Activated CD4-positive, alpha-beta T cell treated with anti-CD3 and anti-CD28 coated beads, Interleukin-2, amount 10 ng/mL, durations not matched to agents 24 days and 14 days (primary cell): ENCODE data around the gene ZNF469. TPM values are rescaled to one million over a fixed set of nuclear protein-coding genes. Genes with fewer than 3 reads are reported as not detected.

Source experiments
- DNase-seq: peaks from one replicate; pipeline ENCODE4 v3.0.0; 2022
- H3K27ac Mint-ChIP-seq: one replicate; pipeline ENCODE4 v1.8.0; 2022; ENCODE audit warnings: mild to moderate bottlenecking, mixed read lengths
- H3K27me3 Mint-ChIP-seq: one replicate; pipeline ENCODE4 v1.8.0; 2022; ENCODE audit warnings: mixed read lengths
- H3K36me3 Mint-ChIP-seq: one replicate; pipeline ENCODE4 v1.8.0; 2022; ENCODE audit warnings: low read depth, mild to moderate bottlenecking, mixed read lengths
- H3K4me1 Mint-ChIP-seq: one replicate; pipeline ENCODE4 v1.8.0; 2021; ENCODE audit warnings: mixed read lengths
- H3K4me3 Mint-ChIP-seq: one replicate; pipeline ENCODE4 v1.8.0; 2022; ENCODE audit warnings: mild to moderate bottlenecking, moderate library complexity, mixed read lengths
- H3K9me3 Mint-ChIP-seq: one replicate; pipeline ENCODE4 v1.8.0; 2021; ENCODE audit warnings: mixed read lengths
- intact Hi-C: fragments of 100-400 bp; cut with micrococcal nuclease; formaldehyde crosslinking; loops from one replicate; pipeline ENCODE4 v1.15.1; 2023
- total RNA-seq: library from RNA; stranded (reverse); gene quantifications from 2 replicates; pipeline ENCODE4 v1.2.3, GENCODE V29; 2022

The ZNF469 gene
- total RNA-seq, 1 donor from 2014 or later: 0.63 TPM

GRCh38 chr16:88393034-88393433, 10.3 kb downstream of the ZNF469 start:
- intact Hi-C loops: no loop called here
- Mint-ChIP-seq H3K4me1 (no peaks in the 10 kb centered on the region), H3K4me3 (no peak overlapping the region), H3K9me3 (peaks cover under 1% of the 10 kb centered on the region), H3K27me3 (no peaks in the 10 kb centered on the region), H3K36me3 (no peaks in the 10 kb centered on the region), H3K27ac (no peak overlapping the region)
- DNase-seq: no peak

- Mint-ChIP-seq H3K9me3 (peaks cover 6% of the 10 kb centered on the region), H3K27ac (no peak overlapping the region), H3K4me3 (no peak overlapping the region), H3K27me3 (no peaks in the 10 kb centered on the region), H3K36me3 (no peaks in the 10 kb centered on the region), H3K4me1 (no peaks in the 10 kb centered on the region)
- intact Hi-C loops: no loop called here
- DNase-seq: no peak
Observed at GRCh38 chr16:88393571-88393970, 10.8 kb downstream of the ZNF469 start.

GRCh38 chr16:88394426-88394825, 11.7 kb downstream of the ZNF469 start:
- H3K4me3 Mint-ChIP-seq: no peak overlapping the region
- H3K27ac Mint-ChIP-seq: no peak overlapping the region
- H3K27me3 Mint-ChIP-seq: no peaks in the 10 kb centered on the region
- H3K4me1 Mint-ChIP-seq: no peaks in the 10 kb centered on the region
- H3K36me3 Mint-ChIP-seq: no peaks in the 10 kb centered on the region
- no peak for DNase-seq
- intact Hi-C loops: no loop called here
- peaks cover 6% of the 10 kb centered on the region for H3K9me3 Mint-ChIP-seq

GRCh38 chr16:88395669-88396584, 13.2 kb downstream of the ZNF469 start:
- no peak for DNase-seq
- H3K36me3 Mint-ChIP-seq: no peaks in the 10 kb centered on the region
- no peaks in the 10 kb centered on the region for H3K27me3 Mint-ChIP-seq
- H3K4me1 Mint-ChIP-seq: no peaks in the 10 kb centered on the region
- intact Hi-C loops: no loop called here
- no peak overlapping the region for H3K4me3 Mint-ChIP-seq
- no peak overlapping the region for H3K27ac Mint-ChIP-seq
- peaks cover 6% of the 10 kb centered on the region for H3K9me3 Mint-ChIP-seq

- H3K4me1 Mint-ChIP-seq: no peaks in the 10 kb centered on the region
- no peaks in the 10 kb centered on the region for H3K27me3 Mint-ChIP-seq
- no peaks in the 10 kb centered on the region for H3K36me3 Mint-ChIP-seq
- no peak overlapping the region for H3K27ac Mint-ChIP-seq
- intact Hi-C loops: no loop called here
- no peak for DNase-seq
- H3K4me3 Mint-ChIP-seq: no peak overlapping the region
- peaks cover 11% of the 10 kb centered on the region for H3K9me3 Mint-ChIP-seq
Observed at GRCh38 chr16:88398170-88398873, 15.6 kb downstream of the ZNF469 start.

- Mint-ChIP-seq H3K36me3 (no peaks in the 10 kb centered on the region), H3K4me3 (no peak overlapping the region), H3K27me3 (no peaks in the 10 kb centered on the region), H3K9me3 (peaks cover 11% of the 10 kb centered on the region), H3K27ac (no peak overlapping the region), H3K4me1 (no peaks in the 10 kb centered on the region)
- DNase-seq: no peak
- intact Hi-C loops: no loop called here
Observed at GRCh38 chr16:88398874-88399178, 16.1 kb downstream of the ZNF469 start.

GRCh38 chr16:88400186-88400585, 17.4 kb downstream of the ZNF469 start:
- Mint-ChIP-seq H3K36me3 (no peaks in the 10 kb centered on the region), H3K4me1 (no peaks in the 10 kb centered on the region), H3K27ac (no peak overlapping the region), H3K4me3 (no peak overlapping the region), H3K9me3 (peaks cover 11% of the 10 kb centered on the region), H3K27me3 (no peaks in the 10 kb centered on the region)
- DNase-seq: no peak
- intact Hi-C loops: no loop called here

- Mint-ChIP-seq H3K36me3 (no peaks in the 10 kb centered on the region), H3K9me3 (peaks cover 11% of the 10 kb centered on the region), H3K27me3 (no peaks in the 10 kb centered on the region), H3K27ac (no peak overlapping the region), H3K4me1 (no peaks in the 10 kb centered on the region), H3K4me3 (no peak overlapping the region)
- intact Hi-C loops: no loop called here
- no peak for DNase-seq
Observed at GRCh38 chr16:88401604-88402246, 19.0 kb downstream of the ZNF469 start.

- DNase-seq: no peak
- Mint-ChIP-seq H3K27me3 (no peaks in the 10 kb centered on the region), H3K36me3 (no peaks in the 10 kb centered on the region), H3K27ac (no peak overlapping the region), H3K4me3 (no peak overlapping the region), H3K9me3 (peaks cover 11% of the 10 kb centered on the region), H3K4me1 (peaks cover 1% of the 10 kb centered on the region)
- intact Hi-C loops: no loop called here
Observed at GRCh38 chr16:88402551-88403240, 19.9 kb downstream of the ZNF469 start.

GRCh38 chr16:88403794-88404581, 21.2 kb downstream of the ZNF469 start:
- Mint-ChIP-seq H3K36me3 (no peaks in the 10 kb centered on the region), H3K4me3 (no peak overlapping the region), H3K27me3 (no peaks in the 10 kb centered on the region), H3K27ac (no peak overlapping the region), H3K9me3 (peaks cover 4% of the 10 kb centered on the region), H3K4me1 (peaks cover 5% of the 10 kb centered on the region)
- no peak for DNase-seq
- intact Hi-C loops: no loop called here

GRCh38 chr16:88404769-88405168, 22.0 kb downstream of the ZNF469 start:
- no peak for DNase-seq
- H3K4me1 Mint-ChIP-seq: peaks cover 5% of the 10 kb centered on the region
- H3K36me3 Mint-ChIP-seq: no peaks in the 10 kb centered on the region
- intact Hi-C loops: no loop called here
- H3K4me3 Mint-ChIP-seq: no peak overlapping the region
- no peak overlapping the region for H3K27ac Mint-ChIP-seq
- peaks cover 4% of the 10 kb centered on the region for H3K9me3 Mint-ChIP-seq
- no peaks in the 10 kb centered on the region for H3K27me3 Mint-ChIP-seq

- Mint-ChIP-seq H3K27ac (no peak overlapping the region), H3K9me3 (peaks cover 4% of the 10 kb centered on the region), H3K27me3 (no peaks in the 10 kb centered on the region), H3K36me3 (no peaks in the 10 kb centered on the region), H3K4me1 (peaks cover 5% of the 10 kb centered on the region), H3K4me3 (no peak overlapping the region)
- intact Hi-C loops: no loop called here
- DNase-seq: no peak
Observed at GRCh38 chr16:88405216-88406060, 22.7 kb downstream of the ZNF469 start.
